IgD-negative memory B cell (primary cell): ENCODE results near the gene LNPEP. TPM values are rescaled to one million over a fixed set of nuclear protein-coding genes. Genes with fewer than 3 reads are reported as not detected.
"Not testable (repeated sequence)": the region's sequence is repeated elsewhere in the genome, so short reads cannot be mapped to it uniquely, and the experiment has no call there.

Source experiments
- H3K27ac Mint-ChIP-seq, 3 donors: one replicate each; pipeline ENCODE4 v1.8.0; 2020 to 2022; ENCODE audit warnings: mild to moderate bottlenecking in 3 of 3, mixed read lengths in 3 of 3, moderate library complexity in 1 of 3
- H3K27me3 Mint-ChIP-seq: one replicate; pipeline ENCODE4 v1.8.0; 2021; ENCODE audit warnings: mixed read lengths
- H3K36me3 Mint-ChIP-seq: one replicate; pipeline ENCODE4 v1.8.0; 2020; ENCODE audit warnings: mild to moderate bottlenecking, mixed read lengths
- H3K4me1 Mint-ChIP-seq, 3 donors: one replicate each; pipeline ENCODE4 v1.8.0; 2020 to 2022; ENCODE audit warnings: mixed read lengths in 3 of 3, mild to moderate bottlenecking in 1 of 3
- H3K4me3 Mint-ChIP-seq, 4 donors: one replicate each; pipeline ENCODE4 v1.8.0; 2020 to 2022; ENCODE audit warnings: mild to moderate bottlenecking in 4 of 4, mixed read lengths in 4 of 4, moderate library complexity in 3 of 4
- H3K9me3 Mint-ChIP-seq, 3 donors: one replicate each; pipeline ENCODE4 v1.8.0; 2020 to 2021; ENCODE audit warnings: mixed read lengths in 3 of 3, mild to moderate bottlenecking in 1 of 3
- polyA plus RNA-seq: library from polyadenylated mRNA; unstranded; fragments of 300-500 nt; fragmentation: Illumina TruSeq; gene quantifications from one replicate; pipeline ENCODE4 v1.2.3, GENCODE V29; 2021

LNPEP gene
- polyA plus RNA-seq, 1 donor from 2014 or later, result 20.1 TPM

DNA sequence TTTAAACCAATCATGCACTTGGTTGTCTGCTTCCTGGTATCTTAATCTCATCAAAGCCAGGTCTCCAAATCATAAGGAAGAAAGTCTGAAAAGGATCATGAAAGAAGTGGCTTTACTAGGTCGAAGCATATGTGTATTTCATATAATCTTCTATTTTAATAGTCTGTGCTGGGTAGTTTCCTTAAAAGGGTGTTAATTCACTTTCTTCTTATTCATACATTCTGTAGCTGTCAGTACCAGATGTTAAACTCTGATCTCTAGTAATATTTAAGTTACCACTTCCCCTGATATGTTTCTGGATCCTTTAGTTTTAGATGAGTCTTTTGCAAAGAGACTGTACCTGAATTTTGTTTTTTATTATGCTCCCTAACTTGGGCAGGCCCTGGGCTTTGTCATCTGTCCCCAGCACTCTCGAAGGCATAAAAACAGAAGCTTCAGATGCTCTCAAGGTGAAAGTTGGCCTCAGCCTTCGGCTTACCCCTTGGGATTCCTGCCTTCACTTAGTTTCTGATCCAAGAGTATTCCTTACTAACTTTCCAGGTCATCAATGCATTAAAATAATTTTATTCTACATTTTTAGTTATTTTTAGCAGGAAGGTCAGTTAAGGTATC lies 15.0 kb upstream of the LNPEP start:
- Mint-ChIP-seq H3K4me1 (peaks cover 26 to 45% (median 34%) of the 10 kb centered on the region in 3 donors), H3K4me3 (no peak overlapping the region)

DNA sequence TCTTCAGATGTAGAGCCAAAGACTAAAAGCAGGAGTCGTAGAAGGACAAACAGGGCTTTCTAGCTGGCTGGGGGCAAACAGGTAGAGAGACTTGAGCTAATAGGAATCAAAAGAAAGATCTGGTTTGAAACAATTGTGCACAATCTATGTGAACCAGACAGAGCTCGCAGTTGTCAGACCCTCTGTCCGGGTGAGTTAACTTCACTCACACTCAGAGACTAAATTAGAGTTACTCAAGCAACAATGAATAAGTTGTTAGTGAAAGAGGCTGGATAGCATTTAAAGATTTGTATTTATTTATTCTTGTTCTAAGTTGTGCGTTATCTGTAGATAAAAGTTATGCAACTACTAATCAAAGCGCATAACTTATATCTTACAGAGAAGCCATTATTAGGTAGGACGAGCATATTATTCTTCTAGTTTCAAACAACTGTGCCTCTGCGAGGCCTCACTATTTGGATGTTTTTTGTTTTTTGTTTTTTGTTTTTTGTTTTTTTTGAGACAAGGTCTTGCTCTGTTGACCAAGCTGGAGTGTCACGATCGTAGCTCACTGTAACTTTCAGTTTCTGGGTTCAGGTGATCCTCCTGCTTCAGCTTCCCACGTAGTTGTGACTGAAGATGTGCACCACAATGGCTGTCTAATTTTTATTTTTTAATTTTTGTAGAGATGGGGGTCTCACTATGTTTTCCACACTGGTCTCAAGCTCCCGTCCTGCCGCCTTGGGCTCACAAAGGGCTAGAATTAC lies 13.2 kb upstream of the LNPEP start:
- Mint-ChIP-seq H3K9me3 (no peaks in the 10 kb centered on the region), H3K4me3 (peak overlapping the region; percentile 71 to 90 (median 84)), H3K27ac (peak overlapping the region; percentile 76 to 94 (median 93)), H3K27me3 (no peaks in the 10 kb centered on the region), H3K36me3 (peaks cover 5% of the 10 kb centered on the region), H3K4me1 (peaks cover 34 to 51% (median 38%) of the 10 kb centered on the region in 3 donors)

More for the DNA sequence above, 15.0 kb upstream of the LNPEP start:
- Mint-ChIP-seq H3K36me3 (peaks cover 5% of the 10 kb centered on the region), H3K9me3 (no peaks in the 10 kb centered on the region), H3K27ac (peak overlapping the region; percentile 66 to 88 (median 78)), H3K27me3 (no peaks in the 10 kb centered on the region)

DNA sequence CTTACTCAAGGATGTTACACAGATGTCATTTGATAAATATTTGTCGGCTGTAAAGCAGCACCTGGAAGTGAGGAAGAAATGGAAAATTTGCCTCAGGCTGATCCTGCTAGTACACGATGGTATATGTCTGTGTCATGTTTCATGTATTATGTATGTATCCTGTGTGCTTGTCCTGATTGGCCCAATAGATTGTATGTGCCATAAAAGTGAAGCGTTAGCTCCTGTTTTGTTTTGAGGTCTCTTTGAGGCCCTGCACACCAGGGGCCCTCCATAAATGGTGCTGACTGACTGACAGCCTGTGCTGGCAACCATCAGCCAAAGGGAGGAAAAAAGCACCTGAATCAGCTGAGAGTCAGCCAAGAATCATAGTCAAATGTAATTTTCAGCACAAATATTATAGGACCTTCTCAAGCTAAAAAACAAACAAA lies 11.8 kb upstream of the LNPEP start:
- peak overlapping the region in 1 of 4 donors; percentile 19 for H3K4me3 Mint-ChIP-seq
- H3K9me3 Mint-ChIP-seq, result no peaks in the 10 kb centered on the region
- peaks cover 36 to 48% (median 41%) of the 10 kb centered on the region in 3 donors for H3K4me1 Mint-ChIP-seq
- peak overlapping the region; percentile 36 to 89 (median 68) for H3K27ac Mint-ChIP-seq
- H3K36me3 Mint-ChIP-seq, result peaks cover 1% of the 10 kb centered on the region
- no peaks in the 10 kb centered on the region for H3K27me3 Mint-ChIP-seq

DNA sequence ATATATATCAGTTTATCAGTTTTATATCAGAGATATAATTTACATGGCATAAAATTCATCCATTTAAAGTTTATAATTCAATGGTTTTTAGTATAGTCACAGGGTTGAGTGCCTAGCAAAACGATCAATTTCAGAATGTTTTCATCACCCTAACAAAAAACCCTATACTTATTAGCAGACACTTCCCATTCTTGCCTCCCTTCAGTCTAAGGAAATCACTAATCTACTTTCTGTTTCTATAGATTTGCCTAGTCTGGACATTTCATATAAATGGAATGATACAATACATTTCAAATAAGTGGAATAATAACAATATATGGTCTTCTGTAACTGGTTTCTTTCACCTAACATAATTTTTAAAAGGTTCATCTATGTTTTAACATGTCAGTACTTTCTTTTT lies 9.6 kb upstream of the LNPEP start:
- Mint-ChIP-seq H3K4me3 (peak overlapping the region in 2 of 4 donors; percentile 20 to 58), H3K27me3 (no peaks in the 10 kb centered on the region), H3K9me3 (no peaks in the 10 kb centered on the region), H3K4me1 (peaks cover 40 to 43% (median 43%) of the 10 kb centered on the region in 3 donors), H3K36me3 (peaks cover 1% of the 10 kb centered on the region), H3K27ac (no peak overlapping the region)

DNA sequence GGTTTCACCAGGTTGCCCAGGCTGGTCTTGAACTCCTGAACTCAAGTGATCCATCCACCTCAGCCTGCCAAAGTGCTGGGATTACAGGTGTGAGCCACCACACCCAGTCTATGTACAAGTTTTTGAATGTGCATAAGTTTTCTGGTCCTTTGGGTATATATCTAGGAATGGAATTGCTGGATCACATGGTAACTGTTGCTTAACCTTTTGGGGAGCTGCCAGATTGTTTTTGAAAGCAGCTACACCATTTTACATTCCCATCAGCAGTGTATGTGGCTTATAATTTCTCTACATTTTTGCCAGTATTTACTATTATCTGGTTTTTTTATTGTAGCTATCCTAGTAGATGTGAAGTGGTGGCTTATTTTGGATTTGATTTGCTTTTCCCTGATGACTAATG lies 8.9 kb upstream of the LNPEP start:
- Mint-ChIP-seq H3K27ac (no peak overlapping the region), H3K9me3 (no peaks in the 10 kb centered on the region), H3K27me3 (no peaks in the 10 kb centered on the region), H3K4me1 (peaks cover 42 to 46% (median 45%) of the 10 kb centered on the region in 3 donors), H3K4me3 (no peak overlapping the region), H3K36me3 (peaks cover 1% of the 10 kb centered on the region)

DNA sequence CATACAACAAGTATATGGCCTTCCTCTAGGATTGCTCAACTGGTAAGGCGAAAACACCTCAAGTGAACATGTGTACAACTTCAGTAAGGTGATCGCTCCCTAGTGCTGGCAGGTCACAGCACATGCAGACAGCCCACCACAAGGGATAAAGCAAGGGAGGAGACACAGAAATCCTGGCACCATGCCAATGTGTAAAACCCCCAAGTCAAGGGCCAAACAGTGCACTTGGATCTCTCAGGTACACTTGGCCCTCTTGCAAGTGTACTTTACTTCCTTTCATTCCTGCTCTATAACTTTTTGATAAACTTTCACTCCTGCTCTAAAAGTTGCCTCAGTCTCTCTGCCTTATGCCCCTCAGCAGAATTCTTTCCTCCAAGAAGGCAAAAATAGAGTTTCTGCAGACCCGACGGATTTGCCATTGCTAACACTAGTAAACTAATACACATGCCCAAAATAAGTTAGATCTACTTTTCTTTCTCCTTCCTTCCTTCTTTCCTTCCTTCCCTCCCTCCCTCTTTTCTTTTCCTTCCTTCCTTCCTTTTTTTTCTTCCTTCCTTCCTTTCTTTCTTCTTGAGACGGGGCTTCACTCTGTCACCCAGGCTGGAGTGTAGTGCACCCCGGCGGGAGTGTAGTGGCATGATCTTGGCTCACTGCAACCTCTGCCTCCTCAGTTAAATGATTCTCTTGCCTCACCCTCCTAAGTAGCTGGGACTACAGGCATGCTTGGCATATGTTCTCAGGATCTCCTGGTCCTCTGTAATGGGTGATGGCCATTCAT lies 6.8 kb upstream of the LNPEP start:
- H3K27ac Mint-ChIP-seq, result peak overlapping the region in 2 of 3 donors; percentile 80 to 86
- peaks cover 42 to 52% (median 43%) of the 10 kb centered on the region in 3 donors for H3K4me1 Mint-ChIP-seq
- H3K27me3 Mint-ChIP-seq, result no peaks in the 10 kb centered on the region
- H3K4me3 Mint-ChIP-seq, result peak overlapping the region in 1 of 4 donors; percentile 15
- no peaks in the 10 kb centered on the region for H3K9me3 Mint-ChIP-seq
- H3K36me3 Mint-ChIP-seq, result no peaks in the 10 kb centered on the region

DNA sequence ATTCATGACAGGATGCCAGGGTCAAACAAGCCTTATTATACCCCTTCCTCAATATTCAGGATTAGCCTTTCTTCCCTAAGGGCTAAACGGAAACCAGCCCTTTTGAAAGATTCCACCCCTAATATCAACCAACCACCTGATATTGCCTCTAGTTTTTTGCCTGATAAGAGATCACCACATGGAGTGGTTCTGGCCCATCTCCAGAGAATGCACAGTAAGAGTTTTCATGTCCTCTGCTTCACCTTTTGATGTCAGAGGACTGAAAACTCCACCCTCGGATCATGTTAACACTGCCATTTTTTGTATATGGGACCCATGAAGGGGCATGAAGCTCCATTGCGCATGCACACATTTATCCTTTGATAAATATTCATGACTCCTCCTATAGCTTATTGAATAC lies 5.8 kb upstream of the LNPEP start:
- H3K27me3 Mint-ChIP-seq, result no peaks in the 10 kb centered on the region
- no peaks in the 10 kb centered on the region for H3K36me3 Mint-ChIP-seq
- peak overlapping the region in 1 of 4 donors; percentile 59 for H3K4me3 Mint-ChIP-seq
- H3K27ac Mint-ChIP-seq, result peak overlapping the region in 1 of 3 donors; percentile 54
- H3K4me1 Mint-ChIP-seq, result peaks cover 43 to 53% (median 45%) of the 10 kb centered on the region in 3 donors
- no peaks in the 10 kb centered on the region for H3K9me3 Mint-ChIP-seq

DNA sequence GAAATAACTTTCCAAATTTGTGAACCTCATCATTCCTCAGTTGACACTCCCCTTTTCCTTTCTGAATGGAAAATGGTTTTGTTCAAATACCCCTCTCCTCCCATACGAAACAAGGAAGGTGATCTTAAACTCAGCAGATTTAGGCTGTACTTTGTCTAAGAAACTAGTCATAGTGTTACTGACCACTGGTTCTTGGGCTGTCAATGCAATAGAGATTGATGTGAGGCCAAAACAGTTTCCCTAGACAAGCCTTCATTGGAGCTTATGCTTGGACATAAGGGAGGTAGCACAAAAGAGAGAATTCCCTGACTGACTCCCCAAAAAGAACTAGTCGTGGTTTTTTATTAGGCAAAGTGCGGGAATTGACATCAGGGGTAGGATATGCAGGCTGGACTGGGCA lies 5.3 kb upstream of the LNPEP start:
- H3K9me3 Mint-ChIP-seq, result no peaks in the 10 kb centered on the region
- no peaks in the 10 kb centered on the region for H3K27me3 Mint-ChIP-seq
- peaks cover 42 to 49% (median 42%) of the 10 kb centered on the region in 3 donors for H3K4me1 Mint-ChIP-seq
- H3K4me3 Mint-ChIP-seq, result peak overlapping the region in 2 of 4 donors; percentile 34 to 59
- no peaks in the 10 kb centered on the region for H3K36me3 Mint-ChIP-seq
- H3K27ac Mint-ChIP-seq, result peak overlapping the region in 2 of 3 donors; percentile 50 to 54

DNA sequence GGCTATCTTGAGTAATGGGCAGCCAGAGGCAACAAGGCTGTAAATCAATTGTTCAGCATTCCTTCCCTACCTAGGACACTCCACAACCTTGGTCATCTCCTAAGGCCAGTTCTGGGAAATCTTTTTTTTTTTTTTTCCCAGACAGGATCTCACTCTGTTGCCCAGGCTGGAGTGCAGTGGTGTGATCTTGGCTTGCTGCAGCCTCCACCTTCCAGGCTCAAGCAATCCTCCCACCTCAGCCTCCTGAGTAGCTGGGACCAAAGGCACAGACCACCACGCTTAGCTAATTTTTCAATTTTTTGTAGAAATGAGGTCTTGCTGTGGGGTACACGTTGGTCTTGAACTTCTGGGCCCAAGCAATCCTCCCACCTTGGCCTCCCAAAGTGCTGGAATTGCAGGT lies 4.8 kb upstream of the LNPEP start:
- H3K27ac Mint-ChIP-seq, result peak overlapping the region; percentile 95 to 97 (median 95)
- H3K4me1 Mint-ChIP-seq, result peaks cover 39 to 48% (median 40%) of the 10 kb centered on the region in 3 donors

DNA sequence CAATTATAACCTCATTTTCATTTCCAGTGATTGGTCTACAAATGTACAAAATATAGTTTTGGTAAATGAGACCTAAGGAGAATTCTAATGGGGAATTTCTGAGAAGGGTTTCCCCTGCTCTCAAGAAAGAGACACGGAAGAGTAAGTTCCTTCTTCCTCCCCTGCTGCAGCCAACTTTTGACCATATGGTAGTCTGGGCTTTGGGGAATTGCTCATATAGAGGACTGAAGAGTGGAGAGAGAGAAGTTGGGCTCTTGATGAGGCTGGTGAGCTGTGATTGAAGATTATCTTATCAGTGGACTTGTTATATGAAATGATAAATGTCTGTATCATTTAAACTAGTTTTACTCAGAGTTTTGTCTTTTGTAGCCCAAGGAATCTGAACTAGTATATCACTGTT lies 4.3 kb upstream of the LNPEP start:
- Mint-ChIP-seq H3K27ac (peak overlapping the region; percentile 95 to 97 (median 95)), H3K27me3 (no peaks in the 10 kb centered on the region), H3K4me1 (peaks cover 34 to 45% (median 34%) of the 10 kb centered on the region in 3 donors), H3K9me3 (no peaks in the 10 kb centered on the region), H3K4me3 (peak overlapping the region; percentile 68 to 94 (median 88)), H3K36me3 (no peaks in the 10 kb centered on the region)

More for the DNA sequence above, 4.8 kb upstream of the LNPEP start:
- not testable (repeated sequence) for H3K27me3 Mint-ChIP-seq, H3K9me3 Mint-ChIP-seq, H3K36me3 Mint-ChIP-seq
- peak overlapping the region in 1 of 4 donors; percentile 91 for H3K4me3 Mint-ChIP-seq

DNA sequence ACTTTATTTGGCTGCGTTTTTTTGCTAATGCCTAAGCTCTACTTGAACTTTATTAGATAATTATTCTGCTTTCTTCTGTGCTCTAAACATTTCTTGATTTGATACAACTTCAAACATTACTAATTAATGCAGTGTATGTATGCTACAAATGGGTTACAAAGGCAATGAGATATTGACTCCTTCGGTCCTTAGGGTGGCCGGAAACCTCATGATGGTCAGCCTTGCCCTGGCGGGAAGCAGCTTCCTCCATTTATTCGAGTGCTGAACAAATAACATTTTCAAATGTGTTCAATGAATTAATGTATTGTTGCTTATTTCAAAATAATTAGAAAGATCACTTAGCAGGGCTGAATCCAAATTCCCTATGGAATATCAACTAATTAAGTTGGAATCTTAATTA lies 3.9 kb upstream of the LNPEP start:
- H3K36me3 Mint-ChIP-seq, result no peaks in the 10 kb centered on the region

DNA sequence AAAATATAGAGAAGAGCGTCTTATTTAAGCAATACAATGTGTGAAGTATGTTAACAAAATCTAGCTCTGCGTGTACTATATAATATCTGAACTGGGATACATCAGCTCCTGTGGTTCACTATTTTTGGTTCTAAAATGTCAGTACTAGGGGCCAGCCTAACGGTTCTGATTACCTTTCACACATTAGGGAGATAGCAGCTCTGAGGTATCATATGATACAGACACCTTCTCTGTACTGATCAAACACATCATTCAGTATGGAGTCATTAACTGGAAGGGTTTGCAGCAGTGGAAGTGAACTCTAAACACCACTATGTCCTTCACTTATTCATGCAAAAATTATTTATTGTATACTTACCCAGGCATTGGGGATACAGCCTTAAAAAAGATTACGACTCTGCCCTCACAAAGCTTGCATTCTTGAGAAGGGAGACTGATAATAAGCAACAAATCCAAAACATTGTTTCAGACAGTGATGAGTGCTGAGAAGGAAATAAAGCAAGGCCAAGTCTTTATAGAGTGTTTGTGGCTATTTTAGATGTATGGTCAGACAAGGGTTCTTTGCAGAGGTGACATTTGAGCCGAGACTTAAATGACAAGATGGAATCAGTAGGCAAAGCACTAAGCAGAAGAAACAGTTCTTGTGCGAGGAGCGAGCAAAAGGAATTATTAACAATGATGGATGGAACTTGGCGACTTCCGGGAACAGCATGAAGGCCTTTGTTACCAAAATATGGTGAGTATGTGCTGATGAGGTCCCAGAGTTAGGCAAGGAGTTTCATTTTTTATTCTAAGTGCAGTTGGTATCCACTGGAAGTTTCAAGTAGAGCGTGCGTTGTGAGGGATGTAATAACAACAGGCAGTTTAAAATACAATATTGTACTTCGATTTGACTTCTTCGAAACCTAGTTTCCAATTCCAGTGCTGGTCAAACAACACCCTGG lies 1.8 kb upstream of the LNPEP start:
- H3K27me3 Mint-ChIP-seq, result no peaks in the 10 kb centered on the region
- H3K4me3 Mint-ChIP-seq, result peak overlapping the region; percentile 91 to 94 (median 94)
- H3K36me3 Mint-ChIP-seq, result no peaks in the 10 kb centered on the region
- peak overlapping the region; percentile 97 to 99 (median 97) for H3K27ac Mint-ChIP-seq
- H3K9me3 Mint-ChIP-seq, result no peaks in the 10 kb centered on the region
- H3K4me1 Mint-ChIP-seq, result peaks cover 41 to 60% (median 53%) of the 10 kb centered on the region in 3 donors

More for the DNA sequence above, 3.9 kb upstream of the LNPEP start:
- H3K4me1 Mint-ChIP-seq, result peaks cover 33 to 48% (median 37%) of the 10 kb centered on the region in 3 donors
- no peaks in the 10 kb centered on the region for H3K9me3 Mint-ChIP-seq
- H3K27me3 Mint-ChIP-seq, result no peaks in the 10 kb centered on the region
- peak overlapping the region; percentile 31 to 97 (median 95) for H3K27ac Mint-ChIP-seq
- H3K4me3 Mint-ChIP-seq, result peak overlapping the region; percentile 68 to 94 (median 88)

DNA sequence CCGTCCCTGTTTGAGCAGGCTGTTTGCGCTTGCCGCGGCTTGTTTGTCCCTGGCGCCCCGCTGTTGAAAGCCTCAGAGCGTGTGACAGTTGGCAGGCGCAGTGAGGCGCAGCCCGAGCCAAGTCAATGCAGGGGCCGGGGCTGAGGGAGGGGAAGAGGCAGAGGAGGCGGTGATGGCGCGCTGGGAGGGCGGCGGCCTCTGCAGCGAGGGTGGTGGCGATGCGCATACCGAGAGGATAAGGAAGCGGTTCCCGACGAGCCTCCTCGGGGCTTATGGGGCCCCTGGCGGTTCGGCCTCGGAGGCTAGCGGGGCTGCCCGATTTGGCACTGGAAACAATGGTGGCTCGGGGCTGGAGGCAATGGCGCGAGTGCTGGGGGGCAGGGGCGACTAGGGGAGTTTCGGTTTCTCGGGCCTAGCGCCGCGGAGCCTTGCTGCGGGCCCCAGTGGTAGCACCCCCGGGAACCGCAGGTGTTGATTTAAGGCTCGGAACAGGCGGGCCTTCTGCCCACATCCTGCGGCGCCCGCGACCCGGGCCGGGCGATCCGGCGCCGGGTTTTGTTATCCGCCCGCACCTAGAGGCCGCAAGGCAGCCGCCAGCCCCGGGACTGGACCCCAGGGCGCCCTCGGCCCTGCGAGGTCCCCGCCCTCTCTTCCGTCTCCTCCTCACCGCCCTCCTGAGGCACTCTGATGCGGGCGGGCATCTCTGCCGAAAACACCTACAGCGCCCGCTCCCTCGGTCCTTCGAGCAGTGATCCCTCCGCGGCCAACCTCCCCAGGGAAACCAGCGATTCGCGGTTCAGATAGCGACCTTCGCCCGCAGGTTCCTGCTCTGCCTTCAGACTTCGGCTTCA lies 947 bp upstream of the LNPEP start:
- Mint-ChIP-seq H3K27me3 (no peaks in the 10 kb centered on the region), H3K36me3 (no peaks in the 10 kb centered on the region), H3K4me1 (peaks cover 36 to 57% (median 53%) of the 10 kb centered on the region in 3 donors), H3K27ac (peak overlapping the region; percentile 97 to 99 (median 97)), H3K9me3 (no peaks in the 10 kb centered on the region), H3K4me3 (peak overlapping the region; percentile 91 to 94 (median 94))
